ENCODE results near the gene MEAF6. TPM values are rescaled to one million over a fixed set of nuclear protein-coding genes. Genes with fewer than 3 reads are reported as not detected.

MEAF6 gene
- total and polyA plus RNA-seq, 2 of the 4 experiments (the other 2 are of a cell fraction): 36.2 to 40.7 TPM

- H4K5ac ChIP-seq (ENCODE audit: low read depth, low read length): no peak overlapping the region
- ChIA-PET CTCF (no interaction called here), POLR2A (ENCODE audit: unreplicated experiment) (no interaction called here)
- H3K4ac ChIP-seq (ENCODE audit: low read depth, low read length): no peak overlapping the region
- no peak overlapping the region for H2AFZ ChIP-seq (replicated peaks; ENCODE audit: low read length, poor library complexity)
- H2AK9ac ChIP-seq (replicated peaks; ENCODE audit: low read depth, low read length, poor library complexity): no peak overlapping the region
- H3K9ac ChIP-seq (ENCODE audit: low read depth, low read length): no peak overlapping the region
- H2BK20ac ChIP-seq (ENCODE audit: low read depth, low read length): no peak overlapping the region
- H3K27ac ChIP-seq (ENCODE audit: insufficient read depth, low read length): no peak overlapping the region
- H3K23ac ChIP-seq (ENCODE audit: low read depth, low read length): no peak overlapping the region
- dilution Hi-C loops (cut with HindIII; ENCODE audit: low sequenced_read_pairs, unreplicated experiment) (no loop called here), in situ Hi-C loops (cut with MboI; ENCODE audit: low sequenced_read_pairs) (no loop called here), intact Hi-C loops (cut with micrococcal nuclease) (no loop called here)
- ATAC-seq (ENCODE audit: low read depth): no peak
- H3K27me3 ChIP-seq (ENCODE audit: control insufficient read depth, insufficient read depth, low read length): no peaks in the 10 kb centered on the region
- no peak for DNase-seq
- BruUV-seq (replicated peaks): no TSS peak
- H2BK5ac ChIP-seq (ENCODE audit: low read depth, low read length, poor library complexity, severe bottlenecking): no peak overlapping the region
- no peak overlapping the region for H3K18ac ChIP-seq (ENCODE audit: low read depth, low read length)
- H3K56ac ChIP-seq (ENCODE audit: extremely low read depth, insufficient read depth, low read length): no peak overlapping the region
- peaks cover 13% of the 10 kb centered on the region for H3K36me3 ChIP-seq (ENCODE audit: control insufficient read depth, insufficient read depth, low read length)
- no peak overlapping the region for H4K8ac ChIP-seq (ENCODE audit: low read depth in 2 of 2, low read length in 2 of 2)
- peaks cover 4 to 17% of the 10 kb centered on the region in 2 experiments; a peak in 2 of 4 replicates for H3K79me1 ChIP-seq (ENCODE audit: low read depth in 1 of 2, low read length in 2 of 2)
- no peaks in the 10 kb centered on the region; the same call in 1 of the 2 replicates for H3K4me1 ChIP-seq (ENCODE audit: control insufficient read depth, insufficient read depth, low read length)
- no peak overlapping the region for H2AK5ac ChIP-seq (ENCODE audit: low read depth, low read length)
- 100% methylated on average over 1 of the region's 1 CpG; no CpG with 5 or more reads in 1 of the 2 experiments for WGBS, 2 experiments (ENCODE audit: extremely low coverage in 2 of 2, insufficient read length in 1 of 2)
- no peak overlapping the region for H2BK120ac ChIP-seq (ENCODE audit: low read depth, low read length)
- H4K20me1 ChIP-seq (ENCODE audit: insufficient read depth, low read length): peaks cover 5% of the 10 kb centered on the region; the same call in 1 of the 2 replicates
- H4K91ac ChIP-seq (ENCODE audit: insufficient read depth, low read depth, low read length): no peak overlapping the region
- H2BK15ac ChIP-seq (ENCODE audit: low read depth, low read length): no peak overlapping the region
- H3K9me1 ChIP-seq (ENCODE audit: insufficient read depth, low read length): peaks cover 4% of the 10 kb centered on the region; the same call in 1 of the 2 replicates
- H3K14ac ChIP-seq (replicated peaks; ENCODE audit: low read depth, low read length): no peak overlapping the region
- H3K4me2 ChIP-seq (ENCODE audit: low read depth, low read length): no peak overlapping the region
- no peak for TF ChIP-seq RAD21 (IDR thresholded peaks at IDR 0.05; ENCODE audit: low read length)
- no peak for TF ChIP-seq MAFK (IDR thresholded peaks at IDR 0.05; ENCODE audit: low read depth, low read length)
- TF ChIP-seq CTCF (conservative IDR thresholded peaks at IDR 0.05; ENCODE audit: low read depth, low read length): no peak
- TF ChIP-seq CEBPB (IDR thresholded peaks at IDR 0.05; ENCODE audit: low read depth, low read length): no peak
- TF ChIP-seq ELK1 (IDR thresholded peaks at IDR 0.05; ENCODE audit: borderline replicate concordance, low read depth, low read length): no peak
- no peak for TF ChIP-seq SMC3 (IDR thresholded peaks at IDR 0.05; ENCODE audit: low read depth, low read length)
- TF ChIP-seq POLR2A (IDR thresholded peaks at IDR 0.05; ENCODE audit: low read depth, low read length): no peak
- TF ChIP-seq CHD1 (IDR thresholded peaks at IDR 0.05; ENCODE audit: low read depth, low read length): no peak
- no peak for TF ChIP-seq MAZ (IDR thresholded peaks at IDR 0.05; ENCODE audit: borderline replicate concordance, low read depth, low read length)
- TF ChIP-seq BHLHE40 (IDR thresholded peaks at IDR 0.05; ENCODE audit: low read depth, low read length): no peak
- TF ChIP-seq RCOR1 (IDR thresholded peaks at IDR 0.05; ENCODE audit: insufficient replicate concordance, low read length): no peak
- no peak for TF ChIP-seq MXI1 (IDR thresholded peaks at IDR 0.05; ENCODE audit: borderline replicate concordance, low read depth, low read length)
- no peak for TF ChIP-seq NFE2L2 (IDR thresholded peaks at IDR 0.05; ENCODE audit: low read depth, low read length)
- TF ChIP-seq RFX5 (IDR thresholded peaks at IDR 0.05; ENCODE audit: low read depth, low read length): no peak
- no peaks in the 10 kb centered on the region for H3K9me3 ChIP-seq (ENCODE audit: control insufficient read depth, insufficient read depth, low read length)
- no peak overlapping the region for H3K4me3 ChIP-seq (ENCODE audit: insufficient read depth, low read depth, low read length)
Observed at GRCh38 chr1:37558411-37558810, 43.8 kb upstream of the MEAF6 start.
